Heart left ventricle (tissue), 13 donors: Measurements from ENCODE around the gene PRMT7.

Experiments
- POLR2A ChIP-seq, 2 donors: fragments of 450-650 bp; IDR thresholded peaks; one replicate each; pipeline ENCODE4 v1.6.1; 2017; ENCODE audit warnings: antibody characterized with exemption in 2 of 2, mild to moderate bottlenecking in 2 of 2, moderate library complexity in 2 of 2
- TF ChIP-seq, protein P1 (sequence below), 12 donors: fragments of 200-600 bp; sonication (generic) in 4 of 12; IDR thresholded peaks; one replicate each; pipeline versions ENCODE4 v1.5.0 to v1.8.0; 2018 to 2022; ENCODE audit warnings: antibody characterized with exemption in 12 of 12, mild to moderate bottlenecking in 5 of 12
- donor health status: ischemic (EF 13 %, LVEDD 7.1; RV severe dilation, severe dysfunction).
- donor health status: DM: no; HTN: yes; CAD: no.
- donor health status: DM: no; HTN: no; CAD: no.
- donor health status: ischemic (EF 25% LVEDD 6.9; RV normal size, moderate dysfunction).
- donor health status: ischemic (EF 25% LVEDD 5.7; RV mildly dilated, moderate dysfunction).
- donor health status: ischemic (EF 35%, LVEDD 5.7; RV mildly dilated, moderate dysfunction).
- donor health status: nonischemic (EF 11% LVEDD 7.7; RV severe dilation, severe dysfunction).
- donor health status: DM: yes; HTN: yes; CAD: no.
- donor health status: PGD.
- donor health status: ischemic (EF 29% LVEDD 5.4; RV normal size, mild dysfunction).
- donor health status: nonischemic (EF 23%, LVEDD 6.1; RV moderate dilation, normal function).

DNA sequence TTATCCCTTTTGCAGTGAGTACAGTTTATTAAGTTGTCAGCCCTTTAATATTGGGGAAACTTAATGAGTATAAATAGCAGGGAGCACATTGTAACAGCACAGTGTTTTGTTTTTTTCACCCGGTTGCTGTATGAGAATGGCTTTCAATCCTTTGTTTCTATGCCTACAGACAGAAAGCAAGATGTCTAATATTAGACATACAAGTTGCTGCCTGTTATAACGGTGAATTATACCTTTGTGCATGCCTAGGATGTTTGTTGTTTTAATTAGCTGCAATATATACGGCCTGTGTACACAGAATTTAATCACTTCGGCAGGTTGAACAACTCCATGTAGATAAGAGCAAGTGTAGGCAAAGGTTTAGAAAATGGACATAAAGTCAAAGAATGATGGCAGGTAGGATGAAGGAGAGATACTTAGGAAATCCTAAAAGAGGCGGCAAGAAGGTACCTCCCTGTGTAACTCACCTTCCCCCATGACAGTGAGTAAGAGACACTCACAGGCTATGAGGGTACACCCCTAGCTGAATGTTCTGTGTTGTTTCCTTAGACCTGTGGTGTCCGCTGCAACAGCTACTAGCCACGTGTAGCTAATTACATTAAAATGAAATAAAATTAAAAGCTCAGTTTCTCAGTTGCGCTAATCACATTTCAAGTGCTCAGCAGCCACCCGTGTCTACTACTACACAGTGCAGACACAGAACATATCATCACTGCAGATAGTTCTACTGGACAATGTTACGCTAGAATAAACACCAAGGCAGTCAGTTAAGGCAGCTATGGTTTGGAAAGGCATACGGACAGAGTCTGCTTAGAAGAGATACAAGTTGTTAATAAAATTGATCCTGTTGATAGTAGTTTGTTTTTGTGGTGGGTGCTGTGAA is 11.0 kb upstream of the PRMT7 start:
- TF ChIP-seq, protein P1, sequence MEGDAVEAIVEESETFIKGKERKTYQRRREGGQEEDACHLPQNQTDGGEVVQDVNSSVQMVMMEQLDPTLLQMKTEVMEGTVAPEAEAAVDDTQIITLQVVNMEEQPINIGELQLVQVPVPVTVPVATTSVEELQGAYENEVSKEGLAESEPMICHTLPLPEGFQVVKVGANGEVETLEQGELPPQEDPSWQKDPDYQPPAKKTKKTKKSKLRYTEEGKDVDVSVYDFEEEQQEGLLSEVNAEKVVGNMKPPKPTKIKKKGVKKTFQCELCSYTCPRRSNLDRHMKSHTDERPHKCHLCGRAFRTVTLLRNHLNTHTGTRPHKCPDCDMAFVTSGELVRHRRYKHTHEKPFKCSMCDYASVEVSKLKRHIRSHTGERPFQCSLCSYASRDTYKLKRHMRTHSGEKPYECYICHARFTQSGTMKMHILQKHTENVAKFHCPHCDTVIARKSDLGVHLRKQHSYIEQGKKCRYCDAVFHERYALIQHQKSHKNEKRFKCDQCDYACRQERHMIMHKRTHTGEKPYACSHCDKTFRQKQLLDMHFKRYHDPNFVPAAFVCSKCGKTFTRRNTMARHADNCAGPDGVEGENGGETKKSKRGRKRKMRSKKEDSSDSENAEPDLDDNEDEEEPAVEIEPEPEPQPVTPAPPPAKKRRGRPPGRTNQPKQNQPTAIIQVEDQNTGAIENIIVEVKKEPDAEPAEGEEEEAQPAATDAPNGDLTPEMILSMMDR (IDR thresholded peaks at IDR 0.05): no peak
- no peak for TF ChIP-seq POLR2A (IDR thresholded peaks at IDR 0.05)
